ENCODE results near the gene MBD1. TPM values are rescaled to one million over a fixed set of nuclear protein-coding genes. Genes with fewer than 3 reads are reported as not detected.

MBD1 gene
- total RNA-seq, 1 donor from 2014 or later = 74.4 TPM

GRCh38 chr18:50280707-50281294 lies 522 bp downstream of the MBD1 start:
- Mint-ChIP-seq H3K36me3 (ENCODE audit: low read depth, unreplicated experiment) (peaks cover 22% of the 10 kb centered on the region), H3K4me3 (ENCODE audit: unreplicated experiment) (peak overlapping the region; percentile 96), H3K27ac (ENCODE audit: unreplicated experiment) (peak overlapping the region; percentile 85), H3K27me3 (ENCODE audit: low read depth, unreplicated experiment) (no peaks in the 10 kb centered on the region), H3K4me1 (ENCODE audit: low read depth, unreplicated experiment) (peaks cover 16% of the 10 kb centered on the region), H3K9me3 (ENCODE audit: unreplicated experiment) (no peaks in the 10 kb centered on the region)
- H3K4me3 ChIP-seq (ENCODE audit: insufficient read depth, low read depth, low read length) = peak overlapping the region; percentile 96
- no peak for FAIRE-seq
- peak overlapping the region; percentile 81 for H2AFZ ChIP-seq (ENCODE audit: low read depth, low read length)
- peaks cover 31% of the 10 kb centered on the region for H3K4me1 ChIP-seq (ENCODE audit: insufficient read depth, low read length)
- H3K36me3 ChIP-seq (ENCODE audit: insufficient read depth, low read length) = peaks cover 22% of the 10 kb centered on the region
- H3K9ac ChIP-seq (ENCODE audit: low read length) = peak overlapping the region; percentile 98
- no peaks in the 10 kb centered on the region for H3K9me3 ChIP-seq (ENCODE audit: insufficient read depth, low read depth, low read length)
- peak overlapping the region; percentile 87 for H3K27ac ChIP-seq (ENCODE audit: low read depth, low read length)
- peak overlapping the region; percentile 100 for H3K4me2 ChIP-seq (ENCODE audit: low read length)
- peaks cover 31% of the 10 kb centered on the region for H4K20me1 ChIP-seq (ENCODE audit: insufficient read depth, low read length)
- DNase-seq (ENCODE audit: low read depth) = no peak
- TF ChIP-seq EZH2 (IDR thresholded peaks at IDR 0.05; ENCODE audit: insufficient read depth, low read length) (no peak), CTCF (IDR thresholded peaks at IDR 0.05; ENCODE audit: insufficient read depth, low read depth, low read length) (no peak)
- peaks cover 56% of the 10 kb centered on the region for H3K79me2 ChIP-seq (ENCODE audit: insufficient read depth, low read length)
- no peaks in the 10 kb centered on the region for H3K27me3 ChIP-seq (ENCODE audit: insufficient read depth, low read length)

GRCh38 chr18:50279752-50280151 lies 1.6 kb downstream of the MBD1 start:
- H3K27me3 ChIP-seq (ENCODE audit: insufficient read depth, low read length) = no peaks in the 10 kb centered on the region
- Mint-ChIP-seq H3K27ac (ENCODE audit: unreplicated experiment) (peak overlapping the region; percentile 69), H3K4me3 (ENCODE audit: unreplicated experiment) (peak overlapping the region; percentile 96), H3K4me1 (ENCODE audit: low read depth, unreplicated experiment) (peaks cover 16% of the 10 kb centered on the region), H3K36me3 (ENCODE audit: low read depth, unreplicated experiment) (peaks cover 25% of the 10 kb centered on the region), H3K27me3 (ENCODE audit: low read depth, unreplicated experiment) (no peaks in the 10 kb centered on the region), H3K9me3 (ENCODE audit: unreplicated experiment) (no peaks in the 10 kb centered on the region)
- no peak for FAIRE-seq
- peak overlapping the region; percentile 98 for H3K9ac ChIP-seq (ENCODE audit: low read length)
- H3K4me2 ChIP-seq (ENCODE audit: low read length) = peak overlapping the region; percentile 100
- peak overlapping the region; percentile 4 for H3K27ac ChIP-seq (ENCODE audit: low read depth, low read length)
- peaks cover 31% of the 10 kb centered on the region for H3K4me1 ChIP-seq (ENCODE audit: insufficient read depth, low read length)
- H3K79me2 ChIP-seq (ENCODE audit: insufficient read depth, low read length) = peaks cover 51% of the 10 kb centered on the region
- peaks cover 29% of the 10 kb centered on the region for H3K36me3 ChIP-seq (ENCODE audit: insufficient read depth, low read length)
- H3K9me3 ChIP-seq (ENCODE audit: insufficient read depth, low read depth, low read length) = no peaks in the 10 kb centered on the region
- peak overlapping the region; percentile 96 for H3K4me3 ChIP-seq (ENCODE audit: insufficient read depth, low read depth, low read length)
- H2AFZ ChIP-seq (ENCODE audit: low read depth, low read length) = no peak overlapping the region
- TF ChIP-seq CTCF (IDR thresholded peaks at IDR 0.05; ENCODE audit: insufficient read depth, low read depth, low read length) = no peak
- no peak for TF ChIP-seq EZH2 (IDR thresholded peaks at IDR 0.05; ENCODE audit: insufficient read depth, low read length)
- peaks cover 38% of the 10 kb centered on the region for H4K20me1 ChIP-seq (ENCODE audit: insufficient read depth, low read length)
- DNase-seq (ENCODE audit: low read depth) = no peak

- no peak for TF ChIP-seq CTCF (IDR thresholded peaks at IDR 0.05; ENCODE audit: insufficient read depth, low read depth, low read length)
- no peak for TF ChIP-seq EZH2 (IDR thresholded peaks at IDR 0.05; ENCODE audit: insufficient read depth, low read length)
- Mint-ChIP-seq H3K27ac (ENCODE audit: unreplicated experiment) (peak overlapping the region; percentile 76), H3K4me3 (ENCODE audit: unreplicated experiment) (peak overlapping the region; percentile 71), H3K36me3 (ENCODE audit: low read depth, unreplicated experiment) (peaks cover 26% of the 10 kb centered on the region), H3K27me3 (ENCODE audit: low read depth, unreplicated experiment) (no peaks in the 10 kb centered on the region), H3K9me3 (ENCODE audit: unreplicated experiment) (no peaks in the 10 kb centered on the region), H3K4me1 (ENCODE audit: low read depth, unreplicated experiment) (peaks cover 16% of the 10 kb centered on the region)
- FAIRE-seq = no peak
- no peaks in the 10 kb centered on the region for H3K27me3 ChIP-seq (ENCODE audit: insufficient read depth, low read length)
- H3K9ac ChIP-seq (ENCODE audit: low read length) = no peak overlapping the region
- H3K27ac ChIP-seq (ENCODE audit: low read depth, low read length) = peak overlapping the region; percentile 60
- H3K36me3 ChIP-seq (ENCODE audit: insufficient read depth, low read length) = peaks cover 37% of the 10 kb centered on the region
- peak overlapping the region; percentile 27 for H3K4me2 ChIP-seq (ENCODE audit: low read length)
- DNase-seq (ENCODE audit: low read depth) = peak; percentile 71
- no peaks in the 10 kb centered on the region for H3K9me3 ChIP-seq (ENCODE audit: insufficient read depth, low read depth, low read length)
- no peak overlapping the region for H3K4me3 ChIP-seq (ENCODE audit: insufficient read depth, low read depth, low read length)
- H3K4me1 ChIP-seq (ENCODE audit: insufficient read depth, low read length) = peaks cover 29% of the 10 kb centered on the region
- H4K20me1 ChIP-seq (ENCODE audit: insufficient read depth, low read length) = peaks cover 45% of the 10 kb centered on the region
- no peak overlapping the region for H2AFZ ChIP-seq (ENCODE audit: low read depth, low read length)
- peaks cover 51% of the 10 kb centered on the region for H3K79me2 ChIP-seq (ENCODE audit: insufficient read depth, low read length)
Observed at GRCh38 chr18:50277942-50278341, 3.4 kb downstream of the MBD1 start.
